Bone marrow (tissue), 2 donors: ENCODE measurements around the gene EML5.
A peak's percentile ranks its signal among the peaks of the same experiment; 100 is the strongest.

Source experiments
- DNase-seq, 2 donors: peaks; one replicate each; lab custom pipeline; 2025; lab: John Stamatoyannopoulos, UW

EML5 gene

DNA sequence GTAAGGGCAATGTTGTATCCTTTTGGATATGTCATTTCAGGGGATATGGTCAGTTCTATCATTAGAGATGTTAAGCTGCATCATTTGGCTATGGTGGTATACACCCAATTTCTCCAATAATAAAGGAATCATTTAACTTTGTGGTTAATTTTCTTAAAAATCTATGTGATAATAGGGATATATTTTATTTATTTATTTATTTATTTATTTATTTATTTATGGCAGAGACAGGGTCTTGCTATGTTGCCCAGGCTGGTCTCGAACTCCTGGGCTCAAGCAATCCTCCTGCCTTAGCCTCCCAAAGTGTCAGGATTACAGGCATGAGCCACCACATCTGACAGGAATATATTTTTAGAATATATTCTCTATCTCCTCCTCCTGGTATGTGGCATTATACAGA, 85.7 kb downstream of the EML5 start:
- no peak for DNase-seq

- DNase-seq = no peak
Measured at GRCh38 chr14:88706425-88706824, 86.3 kb downstream of the EML5 start.

DNA sequence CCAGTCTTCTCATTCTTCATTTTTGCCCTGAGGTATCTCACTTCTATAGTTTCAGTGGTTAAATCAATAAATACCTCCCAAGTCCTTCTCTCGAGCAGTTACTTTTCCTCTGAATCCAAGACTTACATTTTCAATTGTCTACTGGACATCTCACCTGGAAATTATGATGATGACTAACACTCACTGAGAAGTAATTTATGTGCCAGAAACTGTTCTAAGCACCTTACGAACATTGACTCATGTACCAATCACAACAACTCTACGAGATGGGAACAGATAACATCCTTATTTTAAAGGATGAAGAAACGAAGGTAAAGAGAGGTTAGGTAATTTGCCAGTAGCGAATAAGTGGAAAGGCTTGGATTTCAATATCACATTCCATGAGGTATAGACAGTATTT, 94.1 kb downstream of the EML5 start:
- no peak for DNase-seq

- DNase-seq = no peak
Measured at GRCh38 chr14:88695870-88696269, 96.9 kb downstream of the EML5 start.

DNA sequence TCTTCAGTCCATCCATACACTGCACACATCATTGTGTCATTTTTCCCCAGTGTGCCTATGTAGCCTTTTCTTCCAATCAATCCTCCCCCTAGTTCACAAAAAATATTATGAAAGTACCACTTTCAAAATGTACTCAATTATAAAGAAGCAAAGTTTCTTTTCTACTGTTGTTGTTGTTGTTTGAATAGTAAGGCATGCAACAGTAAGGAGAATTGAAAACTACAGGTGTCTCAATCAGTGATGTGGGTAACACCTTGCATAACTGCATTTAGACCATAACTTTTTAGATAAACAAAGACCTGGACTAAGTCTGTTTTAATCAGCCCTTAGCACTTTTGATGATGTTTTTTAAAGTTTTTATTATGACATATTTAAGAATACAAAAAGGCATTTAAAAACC, 104.4 kb downstream of the EML5 start:
- no peak for DNase-seq

- no peak for DNase-seq
Measured at GRCh38 chr14:88683119-88683518, 109.6 kb downstream of the EML5 start.

DNA sequence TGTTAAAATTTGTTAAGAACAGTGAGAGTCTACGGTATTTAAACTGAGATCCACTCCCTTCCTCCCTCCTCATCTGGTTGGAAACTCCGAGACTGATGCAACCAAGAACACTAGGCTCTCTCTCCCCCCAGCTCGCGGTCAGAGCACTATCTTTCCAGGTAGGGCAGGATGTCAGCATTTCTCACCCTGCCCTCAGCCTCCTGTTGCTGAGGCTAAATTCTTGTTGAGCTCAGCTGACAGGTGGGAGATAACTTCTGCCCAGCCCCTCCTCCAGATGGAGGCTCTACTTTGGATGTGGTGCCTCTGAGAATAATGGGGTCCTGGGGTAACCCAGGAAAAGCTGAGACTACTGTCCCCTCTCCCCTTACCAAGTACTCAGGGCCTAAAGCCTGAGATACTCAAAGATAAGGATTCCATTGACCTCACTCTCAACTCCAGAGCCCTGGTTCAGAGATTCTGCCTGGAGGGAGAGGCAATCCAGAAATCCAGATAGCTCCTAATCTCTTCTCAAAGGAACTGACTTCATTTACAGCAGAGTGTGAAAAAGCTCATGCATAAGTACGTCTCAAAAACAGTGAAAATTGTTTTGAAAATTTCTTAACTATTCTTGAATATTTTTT, 110.1 kb downstream of the EML5 start:
- DNase-seq = no peak

GRCh38 chr14:88681755-88682494, 110.8 kb downstream of the EML5 start:
- no peak for DNase-seq

GRCh38 chr14:88669346-88669745, 123.4 kb downstream of the EML5 start:
- DNase-seq = no peak

DNA sequence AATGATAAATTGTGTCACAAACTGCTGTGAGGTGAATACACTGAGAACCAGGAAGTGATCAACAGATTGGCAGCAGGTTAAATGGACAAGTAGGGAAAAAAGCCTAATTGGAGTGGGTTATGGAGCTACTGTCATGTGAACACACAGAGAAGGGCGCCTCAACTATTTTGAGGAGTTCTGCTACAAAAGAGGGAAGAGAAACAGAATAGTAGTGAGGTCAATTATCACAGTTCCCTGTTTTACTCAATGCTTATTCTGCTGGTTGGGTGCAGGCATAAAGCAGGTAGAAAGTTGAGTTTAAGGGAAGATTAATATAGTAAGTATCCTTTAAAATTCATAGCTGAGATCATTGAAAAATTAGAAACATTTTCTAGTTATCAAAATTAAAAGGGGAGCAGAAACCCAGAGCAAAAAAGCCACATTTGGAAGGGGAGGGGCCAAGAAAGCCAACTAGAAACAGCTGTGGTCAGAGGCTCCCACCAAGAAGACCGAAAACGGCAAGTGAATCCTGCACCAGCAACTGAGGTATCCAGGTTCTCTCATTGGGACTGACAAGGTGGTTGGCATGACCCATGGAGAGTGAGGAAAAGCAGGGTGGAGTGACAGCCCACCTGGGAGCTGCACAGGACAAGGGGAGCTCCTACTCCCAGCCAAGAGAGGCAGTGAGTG, 124.2 kb downstream of the EML5 start:
- no peak for DNase-seq

DNA sequence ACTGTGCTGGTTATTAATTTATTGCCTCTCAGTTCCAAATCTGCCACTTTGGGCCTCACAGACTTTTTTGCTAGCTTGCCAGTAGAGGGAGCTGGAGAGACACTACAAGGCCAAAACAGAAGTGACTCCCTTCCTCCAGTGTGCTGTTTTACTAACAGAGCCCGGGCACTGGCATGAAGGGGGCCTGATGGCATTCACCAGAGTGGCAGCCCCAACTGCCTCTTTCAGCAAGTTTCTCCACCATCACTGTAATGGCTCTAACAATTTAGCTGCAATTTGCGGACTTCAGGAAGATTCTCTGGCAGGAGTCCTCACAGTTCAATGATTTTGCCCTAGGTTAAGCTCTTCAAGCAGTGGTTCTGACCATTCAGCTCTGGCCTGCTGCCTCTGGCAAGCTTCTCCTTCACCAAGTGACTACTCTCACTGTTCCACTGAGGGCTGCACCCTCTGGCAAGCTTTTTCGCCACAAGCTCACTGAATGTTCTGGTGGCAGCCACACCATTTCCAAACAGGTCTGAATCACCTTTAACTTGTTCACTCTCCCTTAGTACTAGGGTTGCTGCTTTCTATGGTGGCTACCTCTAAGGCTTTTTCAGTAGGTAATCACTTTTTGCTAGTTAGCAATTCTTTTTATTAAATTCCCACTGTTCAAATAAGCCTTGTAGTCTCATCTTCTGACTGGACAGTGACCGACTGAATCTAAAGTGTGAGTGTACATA, 125.0 kb downstream of the EML5 start:
- peak in 1 of 2 donors; percentile 37 for DNase-seq

- DNase-seq = no peak
Measured at GRCh38 chr14:88660056-88660455, 132.7 kb downstream of the EML5 start.

DNA sequence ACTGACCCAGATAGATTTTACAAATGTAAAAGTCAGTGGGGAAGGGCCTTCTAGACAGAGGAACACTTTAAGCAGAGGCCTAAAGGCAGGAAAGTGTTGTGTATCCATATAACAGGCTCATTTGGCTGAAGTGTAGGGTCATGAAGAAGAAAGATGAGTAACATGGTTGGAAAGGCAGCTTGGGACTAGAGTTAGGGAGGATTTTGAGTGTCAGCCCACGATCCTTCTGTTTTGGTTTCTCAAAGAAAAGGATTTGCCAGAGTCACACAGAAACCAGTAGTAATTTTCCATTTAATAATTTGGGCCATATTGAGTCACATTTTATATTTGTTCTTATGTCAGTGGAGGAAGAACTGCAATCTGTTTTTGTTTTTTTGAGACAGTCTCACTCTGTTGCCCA, 153.5 kb downstream of the EML5 start:
- no peak for DNase-seq

GRCh38 chr14:88632512-88632911, 160.2 kb downstream of the EML5 start:
- DNase-seq = no peak

GRCh38 chr14:88631091-88631490, 161.7 kb downstream of the EML5 start:
- DNase-seq = no peak

GRCh38 chr14:88630565-88630964, 162.2 kb downstream of the EML5 start:
- DNase-seq = no peak

DNA sequence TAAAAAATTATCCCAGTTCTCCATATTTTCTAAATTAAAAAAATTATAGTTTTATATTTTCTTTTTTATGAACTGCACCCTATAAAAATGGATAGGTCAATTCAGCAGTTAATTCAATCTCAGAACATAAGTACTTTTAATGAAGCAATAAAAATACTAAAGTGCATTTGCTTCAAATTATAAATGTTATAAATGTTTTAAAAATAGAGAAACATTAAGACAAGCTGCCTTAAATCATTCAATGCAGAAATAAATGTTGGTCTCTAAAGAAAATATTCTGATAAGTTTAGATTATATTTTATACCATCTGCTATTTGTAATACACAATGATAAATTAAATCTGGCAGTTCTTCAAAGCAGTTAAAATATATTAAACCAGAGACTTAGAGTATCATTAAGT, 164.3 kb downstream of the EML5 start:
- DNase-seq = no peak

- no peak for DNase-seq
Measured at GRCh38 chr14:88628033-88628432, 164.7 kb downstream of the EML5 start.

DNA sequence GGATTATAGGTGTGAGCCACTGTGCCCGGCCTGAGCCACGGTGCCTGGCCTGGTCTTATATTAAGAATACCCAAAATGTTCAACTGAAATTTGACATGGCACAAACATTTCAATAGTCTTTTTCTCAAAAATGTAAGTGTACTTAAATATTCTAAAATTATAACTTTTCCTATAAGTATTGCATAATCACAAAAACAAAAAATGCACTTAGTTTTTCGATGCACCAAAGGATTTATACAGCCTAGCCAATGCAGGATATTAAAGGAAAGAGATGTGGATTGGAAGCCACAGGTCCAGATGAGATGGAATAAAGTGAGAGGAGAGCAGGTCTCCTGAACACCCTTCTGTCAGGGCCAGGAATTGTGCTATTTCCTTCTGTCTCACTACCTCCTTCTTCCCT, 167.1 kb downstream of the EML5 start:
- DNase-seq = no peak

GRCh38 chr14:88621100-88621499, 171.7 kb downstream of the EML5 start:
- DNase-seq = no peak

GRCh38 chr14:88618476-88618875, 174.3 kb downstream of the EML5 start:
- DNase-seq = no peak

GRCh38 chr14:88617479-88617878, 175.3 kb downstream of the EML5 start:
- DNase-seq = no peak

- no peak for DNase-seq
Measured at GRCh38 chr14:88616697-88617096, 176.1 kb downstream of the EML5 start.
